ENCODE data around the gene AKAIN1.

DNA sequence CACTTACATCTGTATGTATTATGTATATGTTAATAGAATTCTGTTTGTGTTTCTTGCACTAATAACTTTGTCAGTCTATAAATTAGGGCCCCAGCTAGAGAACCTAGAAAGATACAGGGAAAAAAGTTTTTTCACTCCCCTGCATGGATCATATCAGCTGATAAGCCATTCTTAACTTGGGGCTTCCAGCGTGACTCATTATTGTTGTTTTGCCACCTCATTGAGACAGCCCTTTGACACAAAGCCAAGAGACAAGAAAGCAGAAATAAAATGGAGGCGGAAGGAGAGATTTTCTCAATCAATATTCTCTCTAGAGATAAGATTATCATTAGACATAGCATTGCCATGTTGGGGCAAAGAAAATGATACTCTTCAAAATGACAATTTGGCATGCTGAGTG, 93.4 kb downstream of the AKAIN1 start:
- TF ChIP-seq CTCF (IDR thresholded peaks at IDR 0.05) (no peak), POLR2A (IDR thresholded peaks at IDR 0.05) (no peak)
